UCSD-AML1 (cell line): ENCODE results near the gene COX4I2.
"Not testable (repeated sequence)": the region's sequence is repeated elsewhere in the genome, so short reads cannot be mapped to it uniquely, and the experiment has no call there.

Experiments
- DNase-seq: peaks from one replicate; lab custom pipeline; 2025; ENCODE audit not compliant: unreplicated experiment; lab: John Stamatoyannopoulos, UW

COX4I2 gene

DNA sequence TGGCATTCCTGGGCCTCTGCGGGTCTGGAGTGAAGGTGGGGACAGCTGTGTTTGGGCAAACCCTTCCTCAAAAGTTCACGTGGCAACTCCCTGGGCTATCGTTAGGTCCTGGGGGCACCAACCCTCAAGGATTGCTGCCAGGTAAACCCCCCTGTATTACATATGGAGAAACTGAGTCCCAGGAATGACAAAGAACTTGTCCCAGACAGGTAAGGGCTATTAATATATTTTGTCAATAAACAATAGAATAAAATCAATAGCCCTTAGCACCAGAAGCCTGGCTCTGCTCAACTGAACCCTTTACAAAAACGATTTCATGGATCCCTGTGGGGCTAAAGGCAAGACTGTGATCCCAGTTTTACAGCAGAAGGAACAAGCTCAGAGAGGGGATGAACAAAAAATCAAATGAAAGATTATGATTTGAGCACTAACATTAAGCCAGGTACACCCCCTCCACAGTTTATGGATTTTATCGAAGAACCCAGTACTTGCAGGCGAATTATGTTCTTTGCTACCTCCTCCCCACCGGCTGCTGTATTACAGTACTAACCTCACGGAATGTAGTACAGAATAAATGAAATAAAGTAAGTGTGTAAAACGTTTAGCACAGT is 30.0 kb upstream of the COX4I2 start:
- no peak for DNase-seq

DNA sequence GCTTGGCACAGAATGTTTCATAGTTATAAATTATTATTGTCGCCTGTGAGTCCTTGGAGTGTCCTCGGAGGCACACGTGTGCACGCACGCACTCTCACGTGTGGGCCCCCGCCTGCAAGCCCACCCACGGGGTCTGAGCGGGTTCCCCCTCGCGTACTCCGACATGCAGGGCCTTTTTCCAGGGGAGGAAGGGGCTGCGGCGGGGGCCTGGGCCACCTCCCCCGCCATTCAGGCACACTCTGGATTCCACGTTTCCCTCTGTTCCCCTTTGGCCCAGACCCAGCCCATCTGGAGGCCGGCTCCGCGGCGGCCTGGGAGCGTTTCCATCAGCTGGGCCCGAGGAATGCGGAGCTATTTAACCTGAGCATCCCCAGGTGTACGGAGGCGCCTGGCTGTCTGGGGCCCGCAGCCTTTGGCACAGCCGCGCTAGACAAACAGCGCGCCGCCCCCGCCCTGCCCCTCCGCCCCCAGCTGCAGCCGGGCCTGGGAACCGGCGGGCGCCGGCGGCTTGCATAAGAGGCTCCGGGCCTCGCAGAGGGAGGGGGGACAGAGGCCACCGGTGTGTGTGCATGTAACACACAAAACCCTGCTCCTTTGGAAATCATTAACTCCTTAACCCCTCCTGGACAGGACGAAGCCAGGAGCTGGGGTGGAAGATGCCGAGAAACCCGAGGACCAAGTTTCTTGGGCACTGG is 29.3 kb upstream of the COX4I2 start:
- no peak for DNase-seq

DNA sequence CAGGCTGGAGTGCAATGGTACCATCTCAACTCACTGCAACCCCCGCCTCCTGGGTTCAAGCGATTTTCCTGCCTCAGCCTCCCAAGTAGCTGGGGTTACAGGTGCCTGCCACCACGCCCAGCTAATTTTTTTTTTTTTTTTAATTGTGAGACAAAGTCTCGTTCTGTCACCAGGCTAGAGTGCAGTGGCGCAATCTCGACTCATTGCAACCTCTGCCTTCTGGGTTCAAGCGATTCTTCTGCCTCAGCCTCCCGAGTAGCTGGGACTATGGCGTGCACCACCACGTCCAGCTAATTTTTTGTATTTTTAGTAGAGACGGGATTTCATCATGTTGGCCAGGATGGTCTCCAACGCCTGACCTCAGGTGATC is 25.5 kb upstream of the COX4I2 start:
- DNase-seq, result not testable (repeated sequence)

DNA sequence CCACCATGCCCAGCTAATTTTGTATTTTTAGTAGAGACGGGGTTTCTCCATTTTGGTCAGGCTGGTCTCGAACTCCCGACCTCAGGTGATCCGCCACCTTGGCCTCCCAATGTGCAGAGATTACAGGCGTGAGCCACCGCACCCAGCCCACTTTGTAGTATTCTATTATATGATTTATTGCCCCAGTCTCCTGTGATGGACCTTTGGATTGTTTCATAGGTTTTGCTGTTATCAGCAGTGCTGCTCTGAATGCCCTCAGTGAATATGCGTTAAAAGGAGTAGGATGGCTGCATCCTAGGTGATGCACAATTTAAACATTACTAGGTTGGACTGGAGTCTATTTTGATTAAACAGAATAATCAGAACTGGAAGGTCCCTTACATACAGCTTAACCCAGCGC is 22.3 kb upstream of the COX4I2 start:
- DNase-seq, result no peak

DNA sequence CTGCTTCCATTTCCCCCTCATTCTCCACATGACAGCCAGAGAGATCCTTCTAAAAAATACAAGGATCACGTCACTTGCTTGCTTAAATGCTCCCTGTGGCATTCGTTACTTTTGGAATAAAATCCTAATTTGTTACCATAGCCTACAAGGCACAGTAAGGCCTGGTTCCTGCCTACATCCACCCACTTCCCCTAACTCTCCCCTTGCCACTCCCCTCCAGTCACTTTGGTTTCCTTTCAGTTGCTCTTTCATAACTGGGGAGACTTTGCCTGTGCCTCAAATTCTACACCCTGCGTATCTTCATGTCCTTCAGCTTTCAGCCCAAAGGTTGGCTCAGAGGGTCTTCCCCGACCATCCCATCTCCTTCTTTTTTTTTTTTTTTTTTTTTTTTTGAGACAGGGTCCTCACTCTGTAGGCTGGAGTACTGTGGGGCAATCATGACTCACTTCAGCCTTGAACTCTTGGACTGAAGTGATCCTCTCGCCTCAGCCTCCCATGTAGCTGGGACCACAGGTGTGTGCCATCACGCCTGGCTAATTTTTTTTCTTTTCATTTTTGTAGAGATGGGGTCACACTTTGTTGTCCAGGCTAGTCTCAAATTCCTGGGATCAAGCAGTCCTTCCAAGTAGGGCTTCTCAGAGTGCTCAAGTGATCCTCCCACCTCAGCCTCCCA is 20.1 kb upstream of the COX4I2 start:
- peak; percentile 31 for DNase-seq

DNA sequence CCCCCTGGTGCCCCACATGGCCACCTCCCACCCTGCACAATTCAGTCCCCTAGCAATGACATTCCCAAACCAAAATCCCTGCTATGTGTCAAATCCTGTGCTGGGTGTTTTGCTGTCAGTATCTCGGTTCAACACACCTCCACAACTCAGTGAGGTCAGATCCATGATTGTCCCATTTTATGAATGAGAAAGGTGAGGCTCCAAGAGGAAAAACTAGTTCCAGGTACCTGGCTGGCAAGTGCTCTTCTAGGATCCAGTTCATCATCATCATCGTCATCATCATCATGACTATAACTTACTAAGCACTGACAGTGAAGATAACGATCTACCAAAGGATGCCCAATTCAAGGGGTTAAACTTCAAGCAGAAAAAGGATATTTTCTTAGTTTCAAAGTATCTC is 17.5 kb upstream of the COX4I2 start:
- DNase-seq, result no peak

DNA sequence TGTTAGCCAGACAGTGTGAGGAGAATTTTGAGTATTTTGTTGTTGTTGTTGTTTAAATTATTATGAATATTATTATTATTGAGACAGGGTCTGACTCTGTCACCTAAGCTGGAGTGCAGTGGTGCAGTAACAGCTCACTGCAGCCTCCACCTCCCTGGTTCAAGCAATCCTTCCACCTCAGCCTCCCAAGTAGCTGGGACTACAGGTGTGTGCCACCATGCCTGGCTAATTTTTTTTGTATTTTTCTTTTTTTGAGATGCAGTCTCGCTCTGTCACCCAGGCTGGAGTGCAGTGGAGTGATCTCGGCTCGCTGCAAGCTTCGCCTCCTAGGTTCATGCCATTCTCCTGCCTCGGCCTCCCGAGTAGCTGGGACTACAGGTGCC is 14.6 kb upstream of the COX4I2 start:
- not testable (repeated sequence) for DNase-seq

DNA sequence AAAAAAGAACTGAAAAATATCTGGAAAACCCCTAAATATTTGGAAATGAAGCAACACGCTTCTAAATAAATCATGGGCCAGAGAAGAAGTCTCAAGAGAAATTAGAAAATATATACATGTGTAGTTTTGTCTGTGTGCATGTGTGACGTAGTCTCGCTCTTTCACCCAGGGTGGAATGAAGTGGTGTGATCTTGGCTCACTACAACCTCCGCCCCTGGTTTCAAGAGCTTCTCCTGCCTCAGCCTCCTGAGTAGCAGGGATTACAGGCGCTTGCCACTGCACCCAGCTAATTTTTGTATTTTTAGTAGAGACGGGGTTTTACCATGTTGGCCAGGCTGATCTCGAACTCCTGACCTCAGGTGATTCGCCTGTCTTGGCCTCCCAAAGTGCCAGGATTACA is 11.2 kb upstream of the COX4I2 start:
- DNase-seq, result not testable (repeated sequence)

DNA sequence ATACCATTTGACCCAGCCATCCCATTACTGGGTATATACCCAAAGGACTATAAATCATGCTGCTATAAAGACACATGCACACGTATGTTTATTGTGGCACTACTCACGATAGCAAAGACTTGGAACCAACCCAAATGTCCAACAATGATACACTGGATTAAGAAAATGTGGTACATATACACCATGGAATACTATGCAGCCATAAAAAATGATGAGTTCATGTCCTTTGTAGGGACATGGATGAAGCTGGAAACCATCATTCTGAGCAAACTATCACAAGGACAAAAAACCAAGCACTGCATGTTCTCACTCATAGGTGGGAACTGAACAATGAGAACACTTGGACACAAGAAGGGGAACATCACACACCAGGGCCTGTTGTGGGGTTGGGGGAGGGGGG is 9.7 kb upstream of the COX4I2 start:
- DNase-seq, result not testable (repeated sequence)

DNA sequence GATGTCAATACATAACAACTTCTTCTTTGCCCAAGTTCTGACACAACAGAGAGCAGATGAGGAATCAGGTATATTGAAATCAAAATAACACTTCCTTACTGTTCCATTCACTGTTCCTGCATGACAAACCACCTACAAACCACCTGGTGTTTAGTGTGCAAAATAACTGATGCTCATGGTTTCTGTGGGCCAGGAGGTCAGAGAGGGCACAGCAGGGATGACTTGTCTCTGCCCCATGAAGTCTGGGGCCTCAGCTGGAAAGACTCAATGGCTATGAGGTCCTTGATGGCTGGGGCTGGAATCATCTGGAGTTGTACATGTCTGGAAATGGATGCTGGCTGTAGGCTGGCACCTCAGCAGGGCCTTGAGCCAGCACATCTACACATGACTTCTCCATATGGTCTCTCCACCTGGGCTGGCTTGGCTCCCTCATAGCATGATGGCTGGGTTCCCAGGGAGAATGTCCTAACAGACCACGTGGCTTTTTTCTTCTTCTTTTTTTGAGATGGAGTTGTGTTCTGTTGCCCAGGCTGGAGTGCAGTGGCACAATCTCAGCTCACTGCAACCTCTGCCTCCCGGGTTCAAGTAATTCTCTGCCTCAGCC is 7.4 kb upstream of the COX4I2 start:
- no peak for DNase-seq

DNA sequence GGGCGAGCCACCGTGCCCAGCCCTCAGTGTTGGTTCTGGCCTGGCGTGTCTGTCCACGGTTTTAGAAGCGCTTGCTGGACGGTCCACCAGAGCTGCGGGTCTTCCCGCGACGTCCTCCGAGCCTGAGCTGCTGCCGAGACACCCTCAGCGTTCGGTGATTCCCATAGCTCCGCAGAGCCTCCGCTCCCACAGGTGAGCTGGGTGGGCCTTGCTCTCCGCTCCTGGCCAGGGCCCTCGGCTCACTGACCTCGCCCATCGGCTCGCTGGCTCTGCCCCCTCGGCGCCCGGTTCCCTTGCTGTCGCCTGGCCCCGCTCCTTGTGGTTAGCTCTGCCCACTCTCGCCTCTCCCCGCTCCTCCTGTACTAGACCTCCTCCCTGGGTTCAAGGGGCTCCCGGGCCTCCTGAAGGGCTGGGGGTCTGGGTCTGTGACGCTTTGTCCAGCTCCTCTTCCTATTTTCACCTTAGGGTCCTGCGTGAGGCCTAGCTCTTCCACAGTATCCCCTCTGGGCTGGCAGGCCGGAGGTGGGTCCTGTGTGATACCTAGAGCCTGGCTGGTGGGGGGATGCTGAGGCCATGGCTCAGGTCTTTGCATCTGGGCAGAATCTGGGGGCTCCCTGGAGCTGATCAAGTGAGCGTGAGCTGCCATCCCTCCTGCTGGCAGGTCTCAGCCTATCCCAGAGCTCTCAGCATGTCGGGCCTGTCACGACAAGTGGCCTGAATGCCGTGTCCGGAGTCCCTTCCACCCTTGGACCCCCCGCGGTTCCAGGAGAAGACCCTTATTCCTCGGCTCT is 5.0 kb upstream of the COX4I2 start:
- no peak for DNase-seq

DNA sequence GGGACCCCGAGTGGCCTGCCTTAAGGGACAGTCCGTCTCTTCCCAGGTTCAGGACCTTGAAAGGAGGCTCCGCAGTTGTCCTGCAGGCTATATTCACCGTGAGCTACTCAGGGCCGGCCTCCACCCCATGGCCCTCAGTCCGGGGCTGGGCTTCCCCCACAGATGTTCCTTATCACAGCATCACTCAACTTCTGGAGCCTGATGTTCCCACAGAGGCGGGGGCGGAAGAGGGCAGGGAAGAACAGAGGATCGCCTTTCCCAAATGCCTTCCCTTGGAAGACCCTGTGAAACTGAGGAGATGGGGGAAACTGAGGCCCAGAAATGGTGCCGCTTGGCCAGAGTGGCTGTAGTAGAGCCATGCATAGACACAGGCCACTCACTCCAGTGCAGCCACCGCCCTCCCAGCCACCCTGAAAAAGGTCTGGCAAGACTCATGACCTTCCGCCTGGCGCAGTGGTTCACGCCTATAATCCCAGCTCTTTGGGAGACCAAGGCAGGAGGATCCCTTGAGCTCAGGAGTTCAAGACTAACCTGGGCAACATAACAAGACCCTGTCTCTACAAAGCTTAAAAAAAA is 4.3 kb upstream of the COX4I2 start:
- DNase-seq, result no peak

DNA sequence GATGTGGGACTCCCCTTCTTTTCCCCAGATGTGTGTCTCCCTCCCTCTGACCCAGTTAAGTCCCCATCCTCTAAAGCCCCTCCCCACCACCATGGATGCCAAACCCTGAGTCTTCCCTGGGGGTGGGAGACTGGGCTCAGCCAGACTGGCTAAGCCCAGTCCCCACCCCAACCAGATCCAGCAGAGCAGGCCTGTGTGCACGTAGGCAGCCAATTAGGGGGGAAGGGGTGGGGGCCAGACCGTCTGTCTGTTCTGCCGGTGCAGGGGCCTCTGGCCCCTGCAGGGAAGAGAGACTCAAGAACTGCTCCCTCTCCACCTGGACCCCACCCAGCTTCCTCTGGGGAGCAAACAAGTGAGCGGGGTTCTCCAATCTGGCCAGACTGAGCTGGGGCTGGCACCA is 605 bp downstream of the COX4I2 start:
- no peak for DNase-seq

DNA sequence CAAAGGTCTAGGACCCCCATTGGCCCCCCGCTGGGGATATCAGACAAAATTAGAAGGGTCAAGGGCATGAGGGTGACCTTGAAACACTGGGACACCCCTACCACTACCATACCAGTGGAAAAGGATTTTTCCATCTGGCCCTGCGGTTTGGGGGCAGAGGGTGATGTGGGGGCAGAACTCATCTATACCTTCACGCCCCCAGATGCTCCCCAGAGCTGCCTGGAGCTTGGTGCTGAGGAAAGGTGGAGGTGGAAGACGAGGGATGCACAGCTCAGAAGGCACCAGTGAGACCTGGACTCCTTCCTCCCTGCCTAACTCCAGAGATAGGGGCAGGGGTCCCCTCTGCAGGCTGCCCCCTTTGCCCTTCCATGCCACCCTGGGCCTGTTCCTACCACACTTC is 1.1 kb downstream of the COX4I2 start:
- no peak for DNase-seq

DNA sequence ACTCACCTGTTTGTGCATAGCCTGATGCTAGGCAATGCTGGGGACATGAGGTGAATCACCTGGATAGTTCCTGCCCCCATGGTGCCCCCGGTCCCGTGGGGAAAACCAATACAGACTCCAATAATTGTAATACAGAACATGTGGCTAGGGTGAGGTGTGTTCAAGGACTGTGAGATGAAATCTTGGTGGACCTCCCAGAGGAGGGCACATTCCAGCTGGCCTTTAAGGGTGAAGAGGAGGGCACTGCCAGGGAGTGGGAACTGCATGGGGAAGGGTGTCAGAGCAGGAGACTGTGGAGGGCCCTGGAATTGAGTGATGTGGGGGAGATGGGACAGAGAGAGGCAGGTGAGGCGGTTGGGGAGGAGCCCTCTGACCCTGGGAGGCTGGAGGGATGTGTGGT is 2.5 kb downstream of the COX4I2 start:
- DNase-seq, result no peak

DNA sequence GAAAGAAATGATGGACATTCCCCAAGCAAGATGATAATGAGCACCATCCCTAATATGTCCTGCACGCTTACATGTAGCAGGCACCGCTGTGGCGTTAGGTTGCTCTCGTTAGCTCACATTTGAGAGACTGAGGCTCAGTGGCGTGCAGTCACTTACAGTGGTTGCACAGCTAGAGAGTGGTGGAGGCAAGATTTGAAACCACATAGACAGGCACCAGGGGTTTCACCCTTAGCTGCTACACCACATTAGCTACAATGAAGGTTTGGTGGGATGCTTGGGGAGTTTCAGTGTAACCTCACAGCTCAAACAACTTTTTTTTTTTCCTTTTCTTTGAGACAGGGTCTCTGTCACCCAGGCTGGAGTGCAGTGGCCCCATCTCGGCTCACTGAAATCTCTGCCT is 3.7 kb downstream of the COX4I2 start:
- no peak for DNase-seq

DNA sequence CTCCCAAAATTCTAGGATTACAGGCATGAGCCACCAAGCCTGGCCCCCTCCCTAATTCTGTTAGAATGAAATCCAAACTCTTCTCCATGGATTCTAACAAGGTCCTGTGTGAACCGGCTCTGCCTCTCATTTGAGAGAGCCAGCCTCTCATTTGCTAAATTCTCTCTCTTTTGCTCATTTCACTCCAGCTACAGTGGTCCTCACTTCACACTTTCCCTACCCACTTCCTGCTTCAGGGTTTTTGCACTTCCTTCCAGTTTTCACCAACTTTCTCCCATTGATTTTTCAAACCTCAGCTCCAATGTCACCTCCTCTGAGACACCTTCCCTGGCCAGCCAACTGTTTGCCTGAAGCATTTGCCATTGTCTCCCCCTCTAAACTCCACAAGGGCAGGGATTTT is 5.1 kb downstream of the COX4I2 start:
- DNase-seq, result no peak

DNA sequence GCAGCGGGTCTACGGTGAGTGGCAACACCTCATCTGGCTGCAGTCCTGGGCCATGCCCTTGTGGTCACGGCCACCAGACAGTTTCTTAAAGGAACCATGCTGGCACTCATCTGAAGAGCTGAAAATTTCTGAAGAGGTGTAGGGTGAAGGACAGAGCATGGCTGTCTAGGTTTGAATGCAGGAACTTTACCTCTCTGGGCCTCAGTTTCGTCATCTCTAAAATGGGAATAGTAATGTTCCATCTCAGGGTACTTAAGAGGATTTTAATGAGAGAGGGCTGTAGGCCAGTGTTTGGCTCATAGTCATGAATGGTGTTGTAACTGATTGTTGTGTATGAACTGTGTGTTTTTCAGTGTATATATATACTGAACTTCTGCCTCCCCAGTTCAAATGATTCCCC is 5.8 kb downstream of the COX4I2 start:
- DNase-seq, result no peak

DNA sequence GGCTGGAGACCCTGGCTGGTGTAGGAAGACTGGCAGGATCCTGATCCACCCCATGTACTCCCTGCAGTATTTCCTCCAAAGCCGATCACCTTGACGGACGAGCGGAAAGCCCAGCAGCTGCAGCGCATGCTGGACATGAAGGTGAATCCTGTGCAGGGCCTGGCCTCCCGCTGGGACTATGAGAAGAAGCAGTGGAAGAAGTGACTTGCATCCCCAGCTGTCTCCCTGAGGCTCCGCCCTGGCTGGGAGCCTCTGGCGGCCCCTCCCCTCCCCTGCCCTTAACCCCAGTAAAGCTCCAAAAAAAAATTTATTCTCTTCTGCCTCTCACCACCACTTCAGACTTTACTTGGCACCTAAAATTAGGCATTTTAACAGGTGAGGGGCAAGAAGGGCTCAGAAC is 7.0 kb downstream of the COX4I2 start:
- DNase-seq, result no peak

DNA sequence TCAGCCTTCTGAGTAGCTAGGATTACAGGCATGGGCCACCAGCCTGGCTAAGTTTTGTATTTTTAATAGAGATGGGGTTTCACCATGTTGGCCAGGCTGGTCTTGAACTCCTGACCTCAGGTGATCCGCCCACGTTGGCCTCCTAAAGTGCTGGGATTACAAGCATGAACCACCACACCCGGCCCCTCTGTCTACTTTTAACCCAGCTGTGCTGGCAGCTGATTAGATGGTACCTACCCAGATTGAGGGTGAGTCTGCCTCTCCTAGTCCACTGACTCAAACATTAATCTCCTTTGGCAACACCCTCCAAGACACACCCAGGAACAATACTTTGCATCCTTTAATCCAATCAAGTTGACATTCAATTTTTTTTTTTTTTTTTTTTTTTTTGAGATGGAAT is 10.4 kb downstream of the COX4I2 start:
- DNase-seq, result not testable (repeated sequence)

DNA sequence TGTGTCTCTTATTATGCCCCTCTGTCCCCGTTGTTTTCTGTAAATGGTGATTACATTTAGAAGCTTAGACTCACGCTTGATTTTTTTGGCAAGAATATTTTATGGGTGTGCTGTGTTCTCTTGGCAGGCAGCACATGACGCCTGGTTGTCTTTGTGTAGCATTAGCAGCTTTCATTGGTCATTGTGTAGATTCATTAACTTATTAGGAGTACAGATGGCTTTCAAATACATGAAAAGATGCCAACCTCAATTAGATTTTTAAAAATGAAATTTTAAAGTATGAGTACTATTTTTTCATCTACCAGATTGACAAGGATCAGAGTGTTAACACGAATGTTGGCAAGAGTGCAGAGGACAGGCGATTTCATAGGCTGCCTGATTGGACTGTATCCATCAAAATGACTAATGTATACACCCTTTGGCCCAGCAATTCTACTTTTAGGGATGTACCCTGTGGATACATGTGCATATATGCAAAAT is 15.2 kb downstream of the COX4I2 start:
- DNase-seq, result no peak
